SK-N-MC (cell line): ENCODE measurements around the gene S100A7A.

ENCODE experiments used
- EZH2 ChIP-seq: fragments of 200-600 bp; sonication (generic); IDR thresholded peaks from one replicate; pipeline ENCODE4 v1.6.1; 2017; ENCODE audit warnings: antibody characterized with exemption
- POLR2AphosphoS5 ChIP-seq: IDR thresholded peaks from 2 replicates; pipeline ENCODE4 v1.6.1; 2012; ENCODE audit warnings: mild to moderate bottlenecking, low read depth, low read length, borderline replicate concordance

- TF ChIP-seq POLR2AphosphoS5 (no peak), EZH2 (no peak)
Observed at GRCh38 chr1:153389973-153390879, 26.1 kb upstream of the S100A7A start.
